Measurements from ENCODE around the gene ITPRID1.

ITPRID1 gene

DNA sequence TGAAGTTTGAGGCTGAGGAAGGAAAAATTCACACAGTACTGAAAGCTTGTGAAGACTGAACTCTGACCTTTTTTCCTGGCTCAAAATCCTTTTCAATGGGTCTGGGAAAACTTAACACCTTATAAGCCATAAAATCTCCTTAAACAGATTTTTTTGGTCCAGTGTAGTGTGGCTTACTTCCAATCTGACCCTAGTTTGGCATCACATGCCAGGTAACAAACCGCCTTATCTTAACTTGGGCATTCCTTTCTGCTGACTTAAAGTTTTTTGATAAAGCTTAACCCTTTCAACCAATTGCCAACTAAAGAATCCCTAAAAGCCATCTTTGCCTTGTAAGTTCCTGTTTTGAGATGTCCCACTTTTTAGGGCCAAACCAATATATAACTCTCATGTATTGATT lies 13.2 kb upstream of the ITPRID1 start:
- DNase-seq (ENCODE audit: low spot score) = no peak
- no peak for TF ChIP-seq CTCF (conservative IDR thresholded peaks at IDR 0.05; ENCODE audit: low read depth)
- no peak overlapping the region for H3K27ac ChIP-seq
- POLR2A ChIA-PET (ENCODE audit: low non-redundant PET) = no interaction called here
- CTCF ChIA-PET = interaction anchor here (1.2 kb wide), 1 partner anchor 308 kb away, joined by 4 read pairs; no protein-coding TSS in a partner anchor

DNA sequence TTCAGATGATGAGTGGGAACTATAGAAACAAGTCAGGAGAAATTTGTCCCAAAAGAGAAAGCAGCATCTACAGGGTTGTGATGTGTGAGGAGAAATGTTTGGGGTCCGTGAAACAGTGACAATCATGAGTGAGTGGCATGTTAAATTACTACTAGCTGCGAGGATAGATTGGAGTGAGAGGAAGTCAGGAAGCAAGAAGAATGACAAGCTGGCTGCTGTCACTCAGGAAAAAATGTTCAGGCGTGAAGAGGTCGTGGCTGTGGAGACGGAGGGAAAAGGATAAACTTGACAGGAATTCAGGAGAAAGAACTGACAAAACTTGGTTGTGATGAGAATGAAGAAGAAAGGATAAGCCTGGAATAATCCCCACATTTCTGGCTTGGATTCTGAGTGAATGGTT lies 5.1 kb upstream of the ITPRID1 start:
- ChIA-PET POLR2A (ENCODE audit: low non-redundant PET) (no interaction called here), CTCF (no interaction called here)
- TF ChIP-seq CTCF (conservative IDR thresholded peaks at IDR 0.05; ENCODE audit: low read depth) = no peak
- no peak overlapping the region for H3K27ac ChIP-seq
- DNase-seq (ENCODE audit: low spot score) = no peak

DNA sequence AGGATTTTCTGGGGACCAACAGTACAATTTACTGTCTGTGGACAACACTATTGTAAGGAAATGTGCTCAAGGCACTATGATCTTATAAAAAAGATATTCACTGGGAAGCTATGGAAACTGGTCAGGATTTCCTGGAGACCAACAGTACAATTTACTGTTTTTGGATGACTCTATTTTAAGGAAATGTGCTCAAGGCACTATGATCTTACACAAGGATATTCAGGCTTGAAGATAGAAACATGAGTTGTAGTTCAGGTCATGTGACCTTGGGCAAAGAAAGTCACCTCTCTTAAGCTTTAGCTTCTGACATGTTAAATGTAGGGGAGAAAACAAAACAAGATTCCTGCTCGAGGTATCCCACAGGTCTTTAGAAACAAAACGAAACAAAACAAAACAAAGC lies 1.7 kb upstream of the ITPRID1 start:
- POLR2A ChIA-PET (ENCODE audit: low non-redundant PET) = no interaction called here

GRCh38 chr7:31516680-31517502 lies 3.0 kb downstream of the ITPRID1 start:
- DNase-seq (ENCODE audit: low spot score) = no peak
- POLR2A ChIA-PET (ENCODE audit: low non-redundant PET) = no interaction called here
- H3K27ac ChIP-seq = no peak overlapping the region
- no peak for TF ChIP-seq CTCF (conservative IDR thresholded peaks at IDR 0.05; ENCODE audit: low read depth)
- CTCF ChIA-PET = no interaction called here

More for the DNA sequence above, 1.7 kb upstream of the ITPRID1 start:
- CTCF ChIA-PET = interaction anchor here (0.6 kb wide), 2 partner anchors 326 to 1598 kb away, joined by 3 to 4 read pairs; no protein-coding TSS in a partner anchor
- no peak for TF ChIP-seq CTCF (conservative IDR thresholded peaks at IDR 0.05; ENCODE audit: low read depth)
- DNase-seq (ENCODE audit: low spot score) = no peak
- H3K27ac ChIP-seq = no peak overlapping the region

DNA sequence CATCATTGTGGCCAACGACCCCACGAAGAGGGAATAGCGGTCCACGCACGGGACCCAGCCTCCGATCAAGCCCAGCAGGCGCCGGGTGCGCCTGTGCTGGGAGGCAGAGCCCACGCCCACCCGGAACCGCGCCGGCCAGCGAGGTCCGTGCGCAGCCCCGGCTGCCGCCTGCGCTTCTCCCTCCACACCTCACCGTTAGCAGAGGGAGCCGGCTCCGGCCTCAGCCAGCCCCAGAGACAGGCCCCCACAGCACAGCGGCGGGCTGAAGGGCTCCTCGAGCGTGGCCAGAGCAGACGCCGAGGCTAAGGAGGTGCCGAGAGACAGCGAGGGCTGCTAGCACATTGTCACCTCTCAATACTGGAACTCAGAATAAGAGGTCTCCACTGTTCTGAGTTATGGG lies 3.6 kb downstream of the ITPRID1 start:
- no peak overlapping the region for H3K27ac ChIP-seq
- no peak for DNase-seq (ENCODE audit: low spot score)
- CTCF ChIA-PET = no interaction called here
- TF ChIP-seq CTCF (conservative IDR thresholded peaks at IDR 0.05; ENCODE audit: low read depth) = no peak
- POLR2A ChIA-PET (ENCODE audit: low non-redundant PET) = no interaction called here

- POLR2A ChIA-PET (ENCODE audit: low non-redundant PET) = no interaction called here
- CTCF ChIA-PET = no interaction called here
- no peak for DNase-seq (ENCODE audit: low spot score)
- no peak overlapping the region for H3K27ac ChIP-seq
- TF ChIP-seq CTCF (conservative IDR thresholded peaks at IDR 0.05; ENCODE audit: low read depth) = no peak
These were observed 4.9 kb downstream of the ITPRID1 start for GRCh38 chr7:31518766-31519165.
